Upper lobe of left lung (tissue), 6 donors: ENCODE results near the gene FHIT. TPM values are rescaled to one million over a fixed set of nuclear protein-coding genes. Genes with fewer than 3 reads are reported as not detected.

Experiments
- ATAC-seq, 2 donors: fragments of 200-7000 bp; cut with Tn5 transposase; one replicate each; pipeline ENCODE4 v1.9.1; 2022; ENCODE audit warnings: mild to moderate bottlenecking in 2 of 2, moderate library complexity in 2 of 2; ENCODE audit not compliant: low FRiP score in 2 of 2
- DNase-seq, 2 donors: peaks; one replicate each; pipeline ENCODE4 v3.0.0-alpha.2; 2019 to 2020
- H3K27ac ChIP-seq, 4 donors: fragments of 200-600 bp; sonication (generic); one replicate each; pipeline ENCODE4 v1.5.1; 2016 to 2019
- H3K27me3 ChIP-seq, 4 donors: fragments of 200-600 bp; sonication (generic); one replicate each; pipeline ENCODE4 v1.5.1; 2017 to 2019
- H3K36me3 ChIP-seq, 4 donors: fragments of 200-600 bp; sonication (generic); one replicate each; pipeline ENCODE4 v1.5.1; 2016 to 2019
- H3K4me1 ChIP-seq, 4 donors: fragments of 200-600 bp; sonication (generic); one replicate each; pipeline ENCODE4 v1.5.1; 2018 to 2019
- H3K4me3 ChIP-seq, 4 donors: fragments of 200-600 bp; sonication (generic); one replicate each; pipeline ENCODE4 v1.5.1; 2017 to 2019; ENCODE audit warnings: mild to moderate bottlenecking in 2 of 4, moderate library complexity in 1 of 4
- H3K9me3 ChIP-seq, 4 donors: fragments of 200-600 bp; sonication (generic); one replicate each; pipeline ENCODE4 v1.5.1; 2018 to 2019
- EP300 ChIP-seq, 4 donors: sonication (generic); formaldehyde crosslinking; IDR thresholded peaks; one replicate each; pipeline ENCODE4 v1.5.1; 2017; ENCODE audit warnings: antibody characterized with exemption in 4 of 4, control low read depth in 2 of 4
- POLR2A ChIP-seq, 4 donors: fragments of 450-650 bp; IDR thresholded peaks; one replicate each; pipeline ENCODE4 v1.5.1; 2016 to 2017; ENCODE audit warnings: antibody characterized with exemption in 4 of 4, mild to moderate bottlenecking in 2 of 4
- POLR2AphosphoS5 ChIP-seq, 2 donors: sonication (generic); formaldehyde crosslinking; IDR thresholded peaks; one replicate each; pipeline ENCODE4 v1.5.1; 2017; ENCODE audit warnings: antibody characterized with exemption in 2 of 2
- WGBS, 2 donors: methylation state at CpG; one replicate each; pipeline ENCODE4 v1.1.5; 2017 to 2018; 5-methylcytosine and 5-hydroxymethylcytosine counted together
- total RNA-seq, 6 donors: library from RNA; depleted of rRNA in 4 of 6; stranded (reverse); fragments of >200 nt in 4 of 6; gene quantifications; one replicate each; pipeline versions ENCODE4 v1.1.0 to v1.2.1, GENCODE V29; 2016 to 2021
- TF ChIP-seq, protein P1 (sequence below), 6 experiments: fragments of 450-650 bp in 4 of 6; fragments of 200-600 bp in 2 of 6; sonication (generic) in 2 of 6; IDR thresholded peaks; one replicate each; pipeline ENCODE4 v1.5.1; 2016 to 2019; ENCODE audit warnings: antibody characterized with exemption in 6 of 6
- donor health status: DM: no; HTN: no; CAD: no; lungs with moderate emphysema.
- donor health status: DM: no; HTN: yes; CAD: no; lungs with severe emphysema.

The FHIT gene
- total RNA-seq, 6 donors from 2014 or later = 6.8 to 56.6 (median 11.1) TPM

DNA sequence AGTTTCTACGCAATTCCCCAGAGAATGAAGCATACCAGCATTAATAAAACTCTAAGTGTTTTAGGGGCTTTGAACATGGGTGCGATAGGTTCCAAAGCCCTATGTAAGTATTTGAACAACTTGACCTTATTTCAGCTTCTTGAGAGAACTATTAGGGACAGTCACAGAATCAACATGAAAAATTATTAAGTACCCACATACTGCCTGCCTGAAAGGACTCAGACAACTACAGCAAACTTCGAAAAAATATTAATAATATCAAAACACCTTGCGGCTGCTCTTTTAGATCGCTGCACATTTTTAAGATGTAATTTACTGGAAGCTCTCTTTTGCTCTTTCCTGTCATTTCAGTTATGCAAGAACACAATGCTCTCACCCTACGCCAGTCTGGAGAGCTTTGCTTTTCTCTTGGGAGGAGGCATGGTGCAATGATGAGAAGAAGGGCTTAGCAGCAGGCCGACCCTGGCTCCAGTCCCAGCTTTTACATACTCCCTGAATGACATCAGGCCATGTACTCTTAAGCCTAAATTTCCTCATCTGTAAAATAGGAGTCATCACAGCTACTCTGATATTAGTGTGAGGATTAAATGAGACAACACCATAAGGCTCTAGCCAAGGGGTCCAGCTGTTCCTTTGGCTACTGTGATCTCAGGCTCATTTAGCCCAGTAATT lies 640.7 kb downstream of the FHIT start:
- Histone ChIP-seq H3K9me3 (no peaks in the 10 kb centered on the region), H3K4me3 (no peak overlapping the region), H3K27ac (peak overlapping the region in 3 of 4 donors; percentile 1 to 42 (median 4)), H3K36me3 (no peaks in the 10 kb centered on the region), H3K27me3 (no peaks in the 10 kb centered on the region), H3K4me1 (peaks cover 0 to 13% (median 3%) of the 10 kb centered on the region in 4 donors)
- peak in 1 of 2 donors; percentile 88 for DNase-seq
- 59 to 67% methylated on average over 7 of the region's 7 CpGs for WGBS, 2 donors
- ATAC-seq = peak; percentile 88 to 95
- TF ChIP-seq, protein P1, sequence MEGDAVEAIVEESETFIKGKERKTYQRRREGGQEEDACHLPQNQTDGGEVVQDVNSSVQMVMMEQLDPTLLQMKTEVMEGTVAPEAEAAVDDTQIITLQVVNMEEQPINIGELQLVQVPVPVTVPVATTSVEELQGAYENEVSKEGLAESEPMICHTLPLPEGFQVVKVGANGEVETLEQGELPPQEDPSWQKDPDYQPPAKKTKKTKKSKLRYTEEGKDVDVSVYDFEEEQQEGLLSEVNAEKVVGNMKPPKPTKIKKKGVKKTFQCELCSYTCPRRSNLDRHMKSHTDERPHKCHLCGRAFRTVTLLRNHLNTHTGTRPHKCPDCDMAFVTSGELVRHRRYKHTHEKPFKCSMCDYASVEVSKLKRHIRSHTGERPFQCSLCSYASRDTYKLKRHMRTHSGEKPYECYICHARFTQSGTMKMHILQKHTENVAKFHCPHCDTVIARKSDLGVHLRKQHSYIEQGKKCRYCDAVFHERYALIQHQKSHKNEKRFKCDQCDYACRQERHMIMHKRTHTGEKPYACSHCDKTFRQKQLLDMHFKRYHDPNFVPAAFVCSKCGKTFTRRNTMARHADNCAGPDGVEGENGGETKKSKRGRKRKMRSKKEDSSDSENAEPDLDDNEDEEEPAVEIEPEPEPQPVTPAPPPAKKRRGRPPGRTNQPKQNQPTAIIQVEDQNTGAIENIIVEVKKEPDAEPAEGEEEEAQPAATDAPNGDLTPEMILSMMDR (IDR thresholded peaks at IDR 0.05) = no peak
- TF ChIP-seq EP300 (IDR thresholded peaks at IDR 0.05) = peak in 2 of 4 donors; percentile 77 to 86
- TF ChIP-seq POLR2A (IDR thresholded peaks at IDR 0.05) = no peak
- TF ChIP-seq POLR2AphosphoS5 (IDR thresholded peaks at IDR 0.05) = peak; percentile 46 to 58

DNA sequence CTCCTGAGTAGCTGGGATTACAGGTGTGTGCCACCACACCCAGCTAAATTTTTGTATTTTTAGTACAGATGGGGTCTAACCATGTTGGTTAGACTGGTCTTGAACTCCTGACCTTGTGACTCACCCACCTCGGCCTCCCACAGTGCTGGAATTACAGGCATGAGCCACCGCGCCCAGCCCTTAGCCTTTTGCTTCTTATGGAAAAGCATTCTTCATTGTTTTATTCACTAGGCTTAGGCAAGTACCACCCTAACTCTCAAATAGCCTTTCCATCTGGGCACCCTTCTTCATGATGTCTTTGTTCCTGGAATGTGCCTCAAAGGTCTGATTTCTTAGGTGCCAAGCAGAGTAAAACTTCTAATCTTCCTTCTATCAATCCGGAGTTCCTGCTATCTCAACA lies 641.8 kb downstream of the FHIT start:
- no peak for DNase-seq
- TF ChIP-seq POLR2A (IDR thresholded peaks at IDR 0.05) = no peak
- TF ChIP-seq, protein P1 (IDR thresholded peaks at IDR 0.05) = no peak
- TF ChIP-seq EP300 (IDR thresholded peaks at IDR 0.05) = no peak
- no peak for TF ChIP-seq POLR2AphosphoS5 (IDR thresholded peaks at IDR 0.05)
- Histone ChIP-seq H3K4me1 (peaks cover 0 to 13% (median 4%) of the 10 kb centered on the region in 4 donors), H3K4me3 (no peak overlapping the region), H3K27me3 (no peaks in the 10 kb centered on the region), H3K9me3 (no peaks in the 10 kb centered on the region), H3K27ac (no peak overlapping the region), H3K36me3 (no peaks in the 10 kb centered on the region)
- no peak for ATAC-seq
- WGBS, 2 donors = 79 to 87% methylated on average over 4 of the region's 4 CpGs

DNA sequence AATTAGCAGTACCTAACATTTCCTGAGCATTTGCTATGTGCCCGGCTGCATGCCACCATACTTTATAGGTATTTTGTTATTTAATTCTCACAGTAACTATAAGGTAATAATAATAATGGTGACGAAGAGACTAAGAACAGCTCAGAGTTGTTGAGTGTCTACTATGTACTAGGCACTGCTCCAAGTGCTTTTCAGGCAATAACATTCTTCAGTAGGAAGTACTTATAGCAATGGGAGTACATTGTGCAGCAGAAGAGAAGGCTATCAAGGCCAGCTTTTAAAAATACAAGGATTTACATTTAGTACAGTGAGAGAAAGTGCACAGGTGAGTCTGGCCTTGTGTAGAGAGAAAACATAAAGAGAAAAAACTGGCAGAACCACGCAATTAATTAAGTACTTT lies 647.4 kb downstream of the FHIT start:
- TF ChIP-seq, protein P1 (IDR thresholded peaks at IDR 0.05) = no peak
- TF ChIP-seq EP300 (IDR thresholded peaks at IDR 0.05) = peak in 1 of 4 donors; percentile 6
- H3K27me3 ChIP-seq = no peaks in the 10 kb centered on the region
- H3K9me3 ChIP-seq = no peaks in the 10 kb centered on the region
- H3K4me1 ChIP-seq = peaks cover 0 to 11% (median 3%) of the 10 kb centered on the region in 4 donors
- H3K36me3 ChIP-seq = no peaks in the 10 kb centered on the region
- H3K27ac ChIP-seq = no peak overlapping the region
- ATAC-seq (no peak), DNase-seq (no peak)
- H3K4me3 ChIP-seq = no peak overlapping the region
- 72 to 75% methylated on average over 3 of the region's 3 CpGs for WGBS, 2 donors

DNA sequence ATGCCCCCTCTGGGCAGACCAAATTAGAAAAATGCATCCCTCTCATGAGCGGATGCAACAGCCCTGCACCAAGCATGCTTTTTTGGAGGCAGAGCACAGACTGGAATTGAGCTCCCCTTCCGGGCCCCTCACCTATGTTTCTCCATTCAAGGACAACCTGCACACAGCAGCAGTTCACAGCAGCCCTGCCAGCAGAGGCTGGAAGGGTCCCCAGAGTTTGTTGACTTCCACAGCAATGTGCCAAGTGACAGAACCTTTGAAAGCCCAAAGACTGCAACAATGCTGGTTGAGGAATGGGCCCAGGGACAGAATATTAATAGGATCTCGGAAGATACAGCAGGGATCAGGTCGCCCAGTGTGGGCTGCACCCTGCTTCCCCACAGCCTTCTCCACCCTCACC lies 650.4 kb downstream of the FHIT start:
- H3K4me1 ChIP-seq = peaks cover 0 to 11% (median 3%) of the 10 kb centered on the region in 4 donors
- H3K27ac ChIP-seq = no peak overlapping the region
- TF ChIP-seq POLR2AphosphoS5 (IDR thresholded peaks at IDR 0.05) = no peak
- TF ChIP-seq EP300 (IDR thresholded peaks at IDR 0.05) = no peak
- TF ChIP-seq POLR2A (IDR thresholded peaks at IDR 0.05) = no peak
- TF ChIP-seq, protein P1 (IDR thresholded peaks at IDR 0.05) = no peak
- no peaks in the 10 kb centered on the region for H3K9me3 ChIP-seq
- WGBS, 2 donors = 75 to 85% methylated on average over 4 of the region's 4 CpGs
- DNase-seq = no peak
- no peak overlapping the region for H3K4me3 ChIP-seq
- ATAC-seq = no peak
- H3K36me3 ChIP-seq = no peaks in the 10 kb centered on the region
- H3K27me3 ChIP-seq = no peaks in the 10 kb centered on the region

DNA sequence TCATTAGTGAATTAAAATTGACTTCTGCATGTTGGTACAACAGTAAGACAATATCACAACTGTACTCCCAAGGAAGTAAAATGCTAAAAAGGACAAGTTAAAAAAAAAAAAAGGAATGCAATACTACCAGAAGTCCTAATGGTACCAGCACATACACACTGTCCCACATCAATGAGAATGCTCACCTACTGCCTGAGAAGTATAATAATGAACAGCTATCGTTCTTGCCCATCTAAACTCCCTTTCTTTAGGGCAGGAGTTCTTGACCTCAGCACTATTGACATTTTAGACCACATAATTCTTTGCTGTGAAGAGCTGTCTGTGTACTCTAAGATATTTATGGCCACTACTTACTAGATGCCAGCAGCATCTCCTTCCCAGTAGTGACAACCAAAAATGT lies 651.7 kb downstream of the FHIT start:
- 76 to 78% methylated on average over 1 of the region's 1 CpG for WGBS, 2 donors
- ATAC-seq (no peak), DNase-seq (no peak)
- Histone ChIP-seq H3K27ac (no peak overlapping the region), H3K4me3 (no peak overlapping the region), H3K27me3 (no peaks in the 10 kb centered on the region), H3K9me3 (no peaks in the 10 kb centered on the region), H3K4me1 (peaks cover 0 to 11% (median 3%) of the 10 kb centered on the region in 4 donors), H3K36me3 (no peaks in the 10 kb centered on the region)
- TF ChIP-seq EP300 (IDR thresholded peaks at IDR 0.05) (no peak), POLR2AphosphoS5 (IDR thresholded peaks at IDR 0.05) (no peak), POLR2A (IDR thresholded peaks at IDR 0.05) (no peak)
- TF ChIP-seq, protein P1 (IDR thresholded peaks at IDR 0.05) = no peak
